ENCODE data around the gene GRAMD1B.

- TF ChIP-seq CTCF (IDR thresholded peaks at IDR 0.05 in 2 of 3, conservative IDR thresholded peaks at IDR 0.05 in 1 of 3; ENCODE audit: borderline replicate concordance in 1 of 3, insufficient read depth in 1 of 3, low read depth in 2 of 3, low read length in 2 of 3) (no peak), ZNF274 (IDR thresholded peaks at IDR 0.05; ENCODE audit: low read depth, low read length) (no peak), EZH2 (IDR thresholded peaks at IDR 0.05) (no peak), POLR2A (IDR thresholded peaks at IDR 0.05; ENCODE audit: borderline replicate concordance, extremely low read depth, insufficient read depth, insufficient read length) (no peak), SIN3A (IDR thresholded peaks at IDR 0.05; ENCODE audit: low read depth) (no peak), POLR2AphosphoS5 (IDR thresholded peaks at IDR 0.05; ENCODE audit: low read depth, low read length) (no peak), JUND (IDR thresholded peaks at IDR 0.05) (peak; percentile 55), RAD21 (IDR thresholded peaks at IDR 0.05; ENCODE audit: low read depth) (no peak), SP1 (IDR thresholded peaks at IDR 0.05; ENCODE audit: low read depth) (no peak)
Measured at GRCh38 chr11:123483058-123483457, 53.0 kb downstream of the GRAMD1B start.
